SU-DHL-6 (cell line): ENCODE data around the gene CXorf38.

Source experiments
- EZH2phosphoT487 ChIP-seq: fragments of 200-600 bp; sonication (generic), shearing (Covaris generic); conservative IDR thresholded peaks from 2 replicates; pipeline ENCODE4 v1.6.1; 2018; ENCODE audit warnings: mild to moderate bottlenecking, antibody characterized with exemption, low read length, moderate library complexity, mixed read lengths
- TF ChIP-seq, protein P1 (sequence below): fragments of 200-600 bp; sonication (generic); IDR thresholded peaks from one replicate; pipeline ENCODE4 v1.5.1; 2017; ENCODE audit warnings: antibody characterized with exemption, mild to moderate bottlenecking, low read length, moderate library complexity; ENCODE audit not compliant: insufficient read depth, poor library complexity, severe bottlenecking

DNA sequence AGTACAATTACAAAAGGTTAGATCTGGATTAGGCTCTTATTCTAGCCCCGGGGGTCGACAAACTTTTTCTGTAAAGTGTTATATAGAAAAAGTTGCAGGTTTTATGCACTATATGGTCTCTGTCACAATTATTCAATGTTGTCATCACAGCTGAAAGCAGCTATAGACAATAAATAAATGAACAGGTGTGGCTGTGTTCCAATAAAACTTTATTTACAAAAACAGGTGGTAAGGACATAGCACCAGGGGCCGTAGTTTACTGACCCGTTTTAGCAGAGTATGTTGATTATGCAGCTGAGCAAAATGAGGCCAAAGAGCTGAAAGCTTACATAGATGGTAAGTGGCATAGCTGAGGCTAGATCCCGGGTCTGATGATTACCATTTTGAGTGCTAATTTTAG is 13.0 kb upstream of the CXorf38 start:
- TF ChIP-seq, protein P1, sequence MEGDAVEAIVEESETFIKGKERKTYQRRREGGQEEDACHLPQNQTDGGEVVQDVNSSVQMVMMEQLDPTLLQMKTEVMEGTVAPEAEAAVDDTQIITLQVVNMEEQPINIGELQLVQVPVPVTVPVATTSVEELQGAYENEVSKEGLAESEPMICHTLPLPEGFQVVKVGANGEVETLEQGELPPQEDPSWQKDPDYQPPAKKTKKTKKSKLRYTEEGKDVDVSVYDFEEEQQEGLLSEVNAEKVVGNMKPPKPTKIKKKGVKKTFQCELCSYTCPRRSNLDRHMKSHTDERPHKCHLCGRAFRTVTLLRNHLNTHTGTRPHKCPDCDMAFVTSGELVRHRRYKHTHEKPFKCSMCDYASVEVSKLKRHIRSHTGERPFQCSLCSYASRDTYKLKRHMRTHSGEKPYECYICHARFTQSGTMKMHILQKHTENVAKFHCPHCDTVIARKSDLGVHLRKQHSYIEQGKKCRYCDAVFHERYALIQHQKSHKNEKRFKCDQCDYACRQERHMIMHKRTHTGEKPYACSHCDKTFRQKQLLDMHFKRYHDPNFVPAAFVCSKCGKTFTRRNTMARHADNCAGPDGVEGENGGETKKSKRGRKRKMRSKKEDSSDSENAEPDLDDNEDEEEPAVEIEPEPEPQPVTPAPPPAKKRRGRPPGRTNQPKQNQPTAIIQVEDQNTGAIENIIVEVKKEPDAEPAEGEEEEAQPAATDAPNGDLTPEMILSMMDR, result no peak
- no peak for TF ChIP-seq EZH2phosphoT487
